ENCODE results near the gene RBM24. TPM values are rescaled to one million over a fixed set of nuclear protein-coding genes. Genes with fewer than 3 reads are reported as not detected.

Gene RBM24
- total RNA-seq (2014; rRNA removed; shearing (Covaris generic)), result 1.0 and 1.1 TPM in 2 replicates

DNA sequence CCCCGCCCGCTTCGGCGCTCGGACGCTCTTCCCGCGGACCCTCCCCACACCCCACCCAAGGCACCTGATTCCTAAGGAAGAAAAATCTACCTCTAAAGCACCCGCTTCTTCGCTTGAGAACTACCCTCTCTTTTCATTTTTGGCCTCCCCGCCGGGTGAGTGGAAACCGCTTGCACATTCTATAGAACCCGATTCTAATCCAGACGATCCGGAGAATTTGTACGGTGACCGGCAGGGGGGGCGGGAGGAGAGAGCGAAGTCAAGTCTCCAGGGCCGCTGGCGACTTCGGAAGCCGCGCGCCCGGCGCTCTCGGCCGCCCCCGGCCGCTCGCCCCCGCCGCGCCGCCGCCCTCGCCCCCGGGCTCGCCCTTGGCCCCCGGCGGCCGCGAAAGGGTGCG is at the start of gene RBM24:
Gene RBM24, plus strand, starts transcription at position 262 of the 397 bp plus-strand sequence. CDS start 221 bp downstream, outside the sequence.
- peak; percentile 39 for DNase-seq (ENCODE audit: low spot score)

DNA sequence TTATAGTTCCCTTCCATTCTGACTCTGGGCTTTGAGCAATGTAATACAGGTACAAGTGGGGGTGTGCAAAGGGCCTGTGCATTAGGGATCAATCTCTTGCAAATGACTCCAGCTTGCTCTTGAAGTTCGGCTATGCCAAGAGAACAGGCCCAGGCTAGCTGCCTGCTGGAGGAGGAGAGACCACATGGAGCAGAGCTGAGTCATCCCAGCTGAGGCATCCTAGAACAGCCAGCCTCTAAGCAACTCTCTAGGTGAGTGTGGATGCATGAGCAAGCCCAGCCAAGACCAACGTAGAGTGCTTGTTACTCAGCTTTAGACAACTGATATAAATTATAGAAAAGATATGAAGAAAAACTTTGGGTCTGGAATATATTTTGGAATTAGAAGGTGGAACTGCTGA is 47.6 kb upstream of the RBM24 start:
- peak; percentile 30 for DNase-seq (ENCODE audit: low spot score)

DNA sequence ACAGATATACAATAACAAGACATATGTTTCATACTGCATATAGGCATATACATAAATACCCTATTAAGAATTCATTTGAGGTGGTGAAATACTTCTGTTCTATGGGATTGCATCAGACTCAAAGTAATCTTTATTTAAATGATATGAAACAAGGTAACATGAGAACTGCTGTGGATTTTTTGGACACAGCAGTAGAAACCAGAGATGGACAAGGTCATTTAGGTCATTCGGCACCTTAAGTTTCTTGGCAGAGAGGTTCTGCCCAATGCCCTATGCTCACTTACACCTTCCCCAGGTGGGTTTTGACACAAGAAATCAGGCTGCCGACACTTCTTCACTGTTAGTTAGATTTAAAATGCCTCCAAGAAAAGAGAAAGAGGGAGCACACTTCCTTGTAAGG is 43.9 kb upstream of the RBM24 start:
- DNase-seq (ENCODE audit: low spot score), result no peak

DNA sequence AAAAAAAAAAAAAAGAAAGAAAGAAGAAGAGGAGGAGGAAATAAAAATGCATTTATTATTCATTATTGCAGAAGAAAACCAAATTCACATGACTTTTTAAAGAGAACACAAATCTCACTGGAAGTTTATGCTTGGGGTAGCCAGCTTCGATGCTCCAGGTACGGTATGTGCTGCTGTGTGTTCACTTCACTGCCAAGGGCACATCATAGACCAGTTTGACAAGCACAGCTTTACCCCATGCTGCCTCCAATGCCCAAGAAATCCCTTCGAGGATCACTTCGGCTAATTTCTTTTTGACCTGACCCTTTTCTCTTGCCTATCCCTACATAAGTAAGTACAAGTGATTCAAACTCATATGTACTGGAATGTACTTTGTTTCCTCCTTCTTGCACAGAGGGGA is 41.9 kb upstream of the RBM24 start:
- DNase-seq (ENCODE audit: low spot score), result no peak

GRCh38 chr6:17240803-17241500 is 40.2 kb upstream of the RBM24 start:
- DNase-seq (ENCODE audit: low spot score), result no peak

DNA sequence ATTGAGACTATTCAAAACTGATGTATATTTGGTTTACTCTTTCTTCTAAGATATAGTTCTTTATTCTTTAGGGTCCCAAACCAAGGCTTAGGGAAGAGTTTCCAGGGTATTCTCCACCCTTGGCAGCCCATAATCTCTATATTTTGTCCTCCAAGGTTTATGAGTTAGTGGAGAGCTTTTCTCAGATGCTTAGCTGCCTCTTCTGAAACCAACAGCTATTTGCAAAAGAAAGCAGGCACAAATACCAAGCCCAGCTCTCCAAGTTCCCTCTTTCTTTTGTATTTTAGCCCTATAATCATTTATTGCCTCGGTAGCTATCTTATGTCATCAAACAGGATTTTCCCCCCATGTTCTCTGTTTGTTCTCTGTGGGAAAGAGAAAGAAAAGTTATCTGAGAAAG is 39.1 kb upstream of the RBM24 start:
- DNase-seq (ENCODE audit: low spot score), result no peak

DNA sequence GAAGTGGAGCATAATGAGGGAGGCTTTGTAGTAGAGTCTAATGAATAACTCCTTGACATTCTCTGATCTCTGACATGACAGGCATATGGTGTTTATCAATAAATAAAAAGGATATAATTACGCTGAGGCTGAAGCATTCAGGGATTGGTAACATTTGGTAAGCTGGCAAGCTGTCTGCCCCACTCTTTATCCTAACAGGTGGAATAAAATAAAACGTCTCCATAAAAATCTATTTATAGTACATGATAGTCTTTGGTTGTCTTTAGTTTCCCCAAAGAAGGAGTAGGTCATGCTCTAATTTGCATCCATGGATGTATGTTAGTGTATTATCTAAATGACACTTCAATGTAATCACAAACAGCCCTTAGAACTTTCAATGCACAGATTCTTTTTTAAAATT is 30.9 kb upstream of the RBM24 start:
- no peak for DNase-seq (ENCODE audit: low spot score)

- DNase-seq (ENCODE audit: low spot score), result no peak
These were observed 29.2 kb upstream of the RBM24 start for GRCh38 chr6:17251953-17252352.

DNA sequence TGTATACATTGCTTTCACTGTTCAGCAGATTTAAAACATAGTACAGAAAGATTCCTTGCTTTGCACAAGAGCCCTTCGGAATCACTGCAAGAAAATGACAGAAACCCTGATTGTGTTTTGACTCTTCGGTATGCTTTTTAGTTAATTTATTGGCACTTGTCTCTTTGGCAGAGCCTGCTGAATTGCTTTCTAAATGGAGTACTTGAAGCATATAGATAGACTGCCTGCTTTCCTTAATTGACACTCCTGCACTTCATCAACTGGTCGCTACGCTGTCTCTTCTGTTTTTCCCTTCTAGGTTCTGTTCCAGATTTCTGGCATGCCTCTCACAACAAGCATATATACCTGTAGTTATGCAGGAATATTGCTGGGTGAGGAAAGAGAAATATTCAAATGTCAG is 22.4 kb upstream of the RBM24 start:
- no peak for DNase-seq (ENCODE audit: low spot score)

- DNase-seq (ENCODE audit: low spot score), result no peak
These were observed 15.6 kb upstream of the RBM24 start for GRCh38 chr6:17265570-17265969.

GRCh38 chr6:17267566-17267965 is 13.6 kb upstream of the RBM24 start:
- no peak for DNase-seq (ENCODE audit: low spot score)

DNA sequence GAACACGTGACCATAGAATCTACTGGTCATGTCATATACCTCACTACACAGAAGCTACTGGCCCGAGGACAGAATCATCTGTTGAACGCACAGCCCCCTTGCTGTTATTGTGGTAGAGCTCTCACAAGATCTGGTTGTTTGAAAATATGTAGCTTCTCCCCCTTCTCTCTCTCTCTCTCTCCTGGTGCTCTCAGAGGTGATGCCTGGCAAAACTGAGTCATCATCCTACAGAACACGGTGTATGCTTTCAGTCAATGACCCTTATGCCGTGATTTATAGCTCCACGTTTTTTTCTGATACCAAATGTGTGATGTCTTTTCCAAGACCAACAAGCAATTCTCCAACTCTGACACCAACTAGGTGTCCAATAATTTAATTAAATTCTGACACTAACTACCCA is 13.0 kb upstream of the RBM24 start:
- DNase-seq (ENCODE audit: low spot score), result no peak

DNA sequence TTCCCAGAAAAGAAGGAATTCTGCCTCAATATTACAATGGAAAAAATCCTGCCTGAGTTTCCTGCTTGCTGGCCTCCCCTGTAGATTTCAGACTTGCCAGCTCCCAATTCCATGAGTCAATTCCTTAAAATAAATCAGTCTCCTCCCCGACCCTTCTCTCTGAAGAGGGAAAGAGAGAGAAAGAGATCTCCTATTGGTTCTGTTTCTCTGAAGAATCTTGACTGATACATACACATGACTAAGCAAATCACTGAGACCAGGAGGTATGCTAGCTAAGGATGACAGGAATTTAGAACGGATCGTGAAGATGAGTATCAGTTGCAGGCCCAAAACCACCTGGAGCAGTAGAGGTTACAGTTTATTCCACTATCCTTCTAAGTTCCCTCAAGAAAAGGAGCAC is 11.3 kb upstream of the RBM24 start:
- no peak for DNase-seq (ENCODE audit: low spot score)

- DNase-seq (ENCODE audit: low spot score), result no peak
These were observed 9.5 kb upstream of the RBM24 start for GRCh38 chr6:17271628-17272027.

GRCh38 chr6:17276766-17277165 is 4.4 kb upstream of the RBM24 start:
- DNase-seq (ENCODE audit: low spot score), result no peak

GRCh38 chr6:17277256-17277655 is 3.9 kb upstream of the RBM24 start:
- DNase-seq (ENCODE audit: low spot score), result no peak

DNA sequence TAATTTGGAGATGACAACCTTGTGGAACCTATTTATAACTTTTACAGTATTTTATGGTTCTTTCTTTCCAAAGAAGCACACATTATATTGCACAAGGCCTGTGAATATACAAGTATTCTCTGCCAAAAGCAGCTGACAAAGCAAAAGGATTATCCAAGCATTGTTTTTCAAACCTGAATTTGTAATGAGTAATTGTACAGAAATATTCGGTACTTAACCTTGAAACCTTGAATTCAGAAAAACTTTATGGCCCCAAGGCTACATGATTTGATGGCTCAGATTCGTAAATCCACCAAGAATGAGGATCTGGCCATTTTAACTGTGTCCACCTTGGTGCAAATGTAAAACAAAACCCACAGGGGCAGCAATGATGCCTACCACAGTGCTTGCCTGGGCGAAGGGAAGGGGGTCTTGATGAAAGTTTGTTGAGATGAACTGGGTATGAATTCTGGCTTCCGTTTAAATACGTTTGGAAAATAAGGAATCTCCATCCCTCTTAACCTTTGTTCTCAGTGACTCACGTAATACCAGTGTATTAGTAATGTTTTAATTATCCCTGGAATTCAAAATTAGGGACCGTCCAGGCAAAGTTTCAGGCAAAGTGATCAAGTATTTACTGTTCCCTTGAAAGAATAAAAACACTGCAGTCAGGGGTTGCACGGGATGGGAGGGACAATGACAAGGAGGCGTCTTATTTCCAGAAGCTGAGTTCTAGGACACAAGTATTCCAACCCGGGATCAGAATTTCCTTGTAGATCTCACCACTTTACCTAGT is 2.7 kb upstream of the RBM24 start:
- peak; percentile 24 for DNase-seq (ENCODE audit: low spot score)

- no peak for DNase-seq (ENCODE audit: low spot score)
These were observed 1.0 kb upstream of the RBM24 start for GRCh38 chr6:17280138-17280537.

DNA sequence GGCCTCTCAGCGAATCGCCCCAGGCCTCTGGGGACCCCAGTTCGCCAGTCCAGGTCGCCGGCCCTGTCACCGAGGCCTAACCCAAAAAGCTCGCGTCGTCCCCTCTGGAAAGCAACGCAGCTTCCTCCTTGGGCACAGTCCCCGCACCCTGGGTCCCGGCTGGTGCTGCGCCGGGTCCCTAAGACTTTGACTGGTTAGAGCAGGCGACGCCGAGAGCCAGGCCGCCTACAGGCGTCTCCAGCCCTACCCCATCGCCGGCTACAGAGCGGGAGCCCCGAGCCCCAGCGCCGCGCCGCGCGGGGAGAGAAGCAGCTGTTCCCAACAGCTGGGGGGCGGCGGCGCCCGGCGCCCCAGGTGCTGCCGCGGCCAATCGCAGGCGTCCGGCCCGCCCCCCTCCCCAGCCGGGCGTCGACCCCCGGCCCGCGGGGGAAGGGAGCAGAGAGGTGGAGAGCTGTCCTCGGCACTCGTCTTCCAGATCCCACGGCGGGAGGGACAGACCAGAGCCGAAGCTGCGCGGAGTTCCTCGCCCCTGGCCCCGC is 540 bp upstream of the RBM24 start:
- DNase-seq (ENCODE audit: low spot score), result no peak

DNA sequence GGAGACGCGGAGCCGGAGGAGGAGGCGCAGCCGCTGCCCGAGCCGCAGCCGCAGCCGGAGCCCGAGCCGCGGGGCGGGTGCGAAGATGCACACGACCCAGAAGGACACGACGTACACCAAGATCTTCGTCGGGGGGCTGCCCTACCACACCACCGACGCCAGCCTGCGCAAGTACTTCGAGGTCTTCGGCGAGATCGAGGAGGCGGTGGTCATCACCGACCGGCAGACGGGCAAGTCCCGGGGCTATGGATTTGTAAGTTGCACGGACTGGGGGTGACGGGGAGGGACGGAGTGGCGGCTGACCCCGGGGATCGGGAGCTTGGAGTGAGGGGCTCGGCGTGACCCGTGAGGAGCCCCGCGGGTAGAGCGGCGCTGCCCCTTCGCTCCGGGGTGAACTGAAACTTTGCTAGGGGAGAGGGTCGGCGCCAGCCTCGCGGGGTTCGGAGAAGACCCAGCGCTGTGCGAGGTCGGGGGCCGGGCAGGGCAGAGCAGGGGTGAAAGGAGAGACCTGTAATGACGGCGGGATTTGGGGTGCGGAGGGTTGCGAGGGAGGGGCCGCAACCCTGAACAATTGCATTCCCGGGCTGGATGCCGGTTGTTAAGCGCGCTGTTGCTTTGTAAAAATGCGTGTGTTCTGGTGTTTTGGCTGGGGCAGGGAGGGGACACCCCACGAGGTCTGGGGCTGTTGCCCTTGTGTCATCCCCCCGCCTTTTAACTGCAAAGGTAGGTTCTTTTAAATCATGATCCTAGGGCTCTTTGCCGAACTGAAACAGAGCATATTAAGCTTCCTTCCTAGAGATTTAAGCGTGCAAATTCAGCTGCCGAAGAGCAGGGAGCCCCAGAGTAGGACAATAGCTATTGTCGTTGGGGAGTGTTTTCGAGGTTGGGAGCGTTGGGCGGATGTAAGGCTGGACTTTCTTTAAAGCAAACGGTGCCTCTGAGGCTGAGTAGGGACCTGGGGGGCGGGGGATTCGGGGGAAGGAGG is 628 bp downstream of the RBM24 start:
- no peak for DNase-seq (ENCODE audit: low spot score)

- no peak for DNase-seq (ENCODE audit: low spot score)
These were observed 1.9 kb downstream of the RBM24 start for GRCh38 chr6:17283074-17283473.

- DNase-seq (ENCODE audit: low spot score), result no peak
These were observed 8.5 kb downstream of the RBM24 start for GRCh38 chr6:17289630-17290061.
